ENCODE measurements around the gene THEM5. TPM values are rescaled to one million over a fixed set of nuclear protein-coding genes. Genes with fewer than 3 reads are reported as not detected.

The THEM5 gene
- total and polyA plus RNA-seq, 8 donors = 0.67 to 1.2 (median 1.00) TPM; not detected in 2

GRCh38 chr1:151831605-151832004 lies 21.9 kb downstream of the THEM5 start, which contains the start of gene RORC:
Gene RORC, minus strand, starts transcription at chr1:151831802. Its CDS starts 38 bp downstream, at chr1:151831764.
- peak in 3 of 4 donors; percentile 45 to 87 (median 72) for DNase-seq
- H3K27ac ChIP-seq = peak within 1 kb of the TSS; percentile 18 to 51

GRCh38 chr1:151831256-151831591 lies 22.3 kb downstream of the THEM5 start:
- intact Hi-C loops (cut with DNase I) = no loop called here
- Histone ChIP-seq H3K27ac (peak overlapping the region; percentile 18 to 51), H3K4me1 (peaks cover 3 to 59% of the 10 kb centered on the region in 2 donors), H3K27me3 (no peaks in the 10 kb centered on the region), H3K36me3 (no peaks in the 10 kb centered on the region), H3K9me3 (no peaks in the 10 kb centered on the region), H3K4me3 (peak overlapping the region in 1 of 2 donors; percentile 38)
- no peak for DNase-seq
- ATAC-seq = no peak
- no peak for TF ChIP-seq CTCF (IDR thresholded peaks at IDR 0.05)

More at GRCh38 chr1:151831605-151832004, 21.9 kb downstream of the THEM5 start, which contains the start of gene RORC:
- no peak for TF ChIP-seq CTCF (IDR thresholded peaks at IDR 0.05)
- no peaks in the 10 kb centered on the region for H3K36me3 ChIP-seq
- peak within 1 kb of the TSS in 1 of 2 donors; percentile 38 for H3K4me3 ChIP-seq
- H3K4me1 ChIP-seq = peaks cover 3 to 59% of the 10 kb centered on the region in 2 donors
- intact Hi-C loops (cut with DNase I) = no loop called here
- peak; percentile 84 for ATAC-seq
- no peaks in the 10 kb centered on the region for H3K27me3 ChIP-seq
- H3K9me3 ChIP-seq = no peaks in the 10 kb centered on the region

GRCh38 chr1:151830055-151830454 lies 23.5 kb downstream of the THEM5 start:
- Histone ChIP-seq H3K9me3 (no peaks in the 10 kb centered on the region), H3K4me1 (peaks cover 3 to 57% of the 10 kb centered on the region in 2 donors), H3K27ac (no peak overlapping the region), H3K36me3 (no peaks in the 10 kb centered on the region), H3K4me3 (no peak overlapping the region), H3K27me3 (no peaks in the 10 kb centered on the region)
- no peak for TF ChIP-seq CTCF (IDR thresholded peaks at IDR 0.05)
- no peak for ATAC-seq
- intact Hi-C loops (cut with DNase I) = no loop called here
- no peak for DNase-seq

GRCh38 chr1:151829352-151830046 lies 24.0 kb downstream of the THEM5 start:
- no peak for TF ChIP-seq CTCF (IDR thresholded peaks at IDR 0.05)
- intact Hi-C loops (cut with DNase I) = no loop called here
- no peak overlapping the region for H3K4me3 ChIP-seq

GRCh38 chr1:151828921-151829320 lies 24.6 kb downstream of the THEM5 start:
- H3K4me1 ChIP-seq = peaks cover 3 to 48% of the 10 kb centered on the region in 2 donors
- DNase-seq (peak in 2 of 4 donors; percentile 48 to 60), ATAC-seq (no peak)
- no peaks in the 10 kb centered on the region for H3K9me3 ChIP-seq
- H3K36me3 ChIP-seq = no peaks in the 10 kb centered on the region
- no peak for TF ChIP-seq CTCF (IDR thresholded peaks at IDR 0.05)
- H3K27ac ChIP-seq = peak overlapping the region in 1 of 2 donors; percentile 8
- intact Hi-C loops (cut with DNase I) = no loop called here
- H3K4me3 ChIP-seq = no peak overlapping the region
- H3K27me3 ChIP-seq = no peaks in the 10 kb centered on the region

More at GRCh38 chr1:151829352-151830046, 24.0 kb downstream of the THEM5 start:
- Histone ChIP-seq H3K27me3 (no peaks in the 10 kb centered on the region), H3K4me1 (peaks cover 3 to 54% of the 10 kb centered on the region in 2 donors), H3K9me3 (no peaks in the 10 kb centered on the region), H3K36me3 (no peaks in the 10 kb centered on the region), H3K27ac (peak overlapping the region in 1 of 2 donors; percentile 8)
- no peak for ATAC-seq
- no peak for DNase-seq
